NCI-H526 (cell line): Measurements from ENCODE around the gene UBE2E2.

ENCODE experiments used
- DNase-seq, 2 experiments: peaks; one replicate each; lab custom pipeline; 2025; lab: John Stamatoyannopoulos, UW

Gene UBE2E2

GRCh38 chr3:23480329-23480714, 277.2 kb downstream of the UBE2E2 start:
- no peak for DNase-seq

GRCh38 chr3:23481011-23481615, 278.0 kb downstream of the UBE2E2 start:
- no peak for DNase-seq

GRCh38 chr3:23481616-23482278, 278.6 kb downstream of the UBE2E2 start:
- no peak for DNase-seq

- no peak for DNase-seq
These were observed 281.3 kb downstream of the UBE2E2 start for GRCh38 chr3:23484386-23484785.

- DNase-seq, result no peak
These were observed 282.8 kb downstream of the UBE2E2 start for GRCh38 chr3:23485922-23486321.

- DNase-seq, result no peak
These were observed 283.9 kb downstream of the UBE2E2 start for GRCh38 chr3:23487015-23487414.

GRCh38 chr3:23488618-23489017, 285.5 kb downstream of the UBE2E2 start:
- no peak for DNase-seq

GRCh38 chr3:23489300-23490158, 286.4 kb downstream of the UBE2E2 start:
- no peak for DNase-seq

- no peak for DNase-seq
These were observed 287.3 kb downstream of the UBE2E2 start for GRCh38 chr3:23490459-23490858.

GRCh38 chr3:23492057-23492456, 288.9 kb downstream of the UBE2E2 start:
- no peak for DNase-seq

GRCh38 chr3:23493889-23494288, 290.8 kb downstream of the UBE2E2 start:
- no peak for DNase-seq

GRCh38 chr3:23494967-23495366, 291.8 kb downstream of the UBE2E2 start:
- DNase-seq, result no peak

GRCh38 chr3:23495507-23495906, 292.4 kb downstream of the UBE2E2 start:
- no peak for DNase-seq

- no peak for DNase-seq
These were observed 293.0 kb downstream of the UBE2E2 start for GRCh38 chr3:23496165-23496564.

- DNase-seq, result no peak
These were observed 294.0 kb downstream of the UBE2E2 start for GRCh38 chr3:23497156-23497555.

- no peak for DNase-seq
These were observed 298.2 kb downstream of the UBE2E2 start for GRCh38 chr3:23501201-23501802.

- DNase-seq, result no peak
These were observed 305.3 kb downstream of the UBE2E2 start for GRCh38 chr3:23508464-23508863.

GRCh38 chr3:23518441-23518840, 315.3 kb downstream of the UBE2E2 start:
- no peak for DNase-seq

GRCh38 chr3:23519314-23520208, 316.4 kb downstream of the UBE2E2 start:
- no peak for DNase-seq

- no peak for DNase-seq
These were observed 324.2 kb downstream of the UBE2E2 start for GRCh38 chr3:23527326-23527725.

- no peak for DNase-seq
These were observed 330.5 kb downstream of the UBE2E2 start for GRCh38 chr3:23533596-23533995.

- no peak for DNase-seq
These were observed 330.9 kb downstream of the UBE2E2 start for GRCh38 chr3:23533996-23534395.
